Heart left ventricle (tissue), 13 donors: Measurements from ENCODE around the gene DCAF15.

ENCODE experiments used
- CTCF ChIP-seq, 12 donors: fragments of 200-600 bp; sonication (generic) in 4 of 12; IDR thresholded peaks; one replicate each; pipeline versions ENCODE4 v1.5.0 to v1.8.0; 2018 to 2022; ENCODE audit warnings: antibody characterized with exemption in 12 of 12, mild to moderate bottlenecking in 5 of 12
- POLR2A ChIP-seq, 2 donors: fragments of 450-650 bp; IDR thresholded peaks; one replicate each; pipeline ENCODE4 v1.6.1; 2017; ENCODE audit warnings: antibody characterized with exemption in 2 of 2, mild to moderate bottlenecking in 2 of 2, moderate library complexity in 2 of 2
- donor health status: ischemic (EF 13 %, LVEDD 7.1; RV severe dilation, severe dysfunction).
- donor health status: DM: no; HTN: yes; CAD: no.
- donor health status: DM: no; HTN: no; CAD: no.
- donor health status: ischemic (EF 25% LVEDD 6.9; RV normal size, moderate dysfunction).
- donor health status: ischemic (EF 25% LVEDD 5.7; RV mildly dilated, moderate dysfunction).
- donor health status: ischemic (EF 35%, LVEDD 5.7; RV mildly dilated, moderate dysfunction).
- donor health status: nonischemic (EF 11% LVEDD 7.7; RV severe dilation, severe dysfunction).
- donor health status: DM: yes; HTN: yes; CAD: no.
- donor health status: PGD.
- donor health status: ischemic (EF 29% LVEDD 5.4; RV normal size, mild dysfunction).
- donor health status: nonischemic (EF 23%, LVEDD 6.1; RV moderate dilation, normal function).

GRCh38 chr19:13987101-13987890 is 35.0 kb downstream of the DCAF15 start:
- no peak for TF ChIP-seq CTCF (IDR thresholded peaks at IDR 0.05)
- TF ChIP-seq POLR2A (IDR thresholded peaks at IDR 0.05), result no peak
